IPS DF 4.7 (cell line): ENCODE measurements around the gene AFG1L.
"Not testable (repeated sequence)": the region's sequence is repeated elsewhere in the genome, so short reads cannot be mapped to it uniquely, and the experiment has no call there.

Source experiments
- DNase-seq: peaks from one replicate; pipeline ENCODE4 v3.0.0-alpha.2; 2013; ENCODE audit warnings: low spot score; ENCODE audit errors: extremely low read depth

Gene AFG1L

GRCh38 chr6:108556866-108557493 is 262.1 kb downstream of the AFG1L start:
- no peak for DNase-seq

- no peak for DNase-seq
Observed at GRCh38 chr6:108557494-108558371, 262.9 kb downstream of the AFG1L start.

GRCh38 chr6:108558372-108559096 is 263.7 kb downstream of the AFG1L start:
- no peak for DNase-seq

GRCh38 chr6:108559097-108559883 is 264.4 kb downstream of the AFG1L start:
- DNase-seq = no peak

GRCh38 chr6:108559884-108560462 is 265.1 kb downstream of the AFG1L start:
- DNase-seq = no peak

GRCh38 chr6:108560463-108561308 is 265.8 kb downstream of the AFG1L start, which contains the start of gene FOXO3:
TSS of gene FOXO3 (plus strand) at chr6:108560917. CDS start at chr6:108561209, 292 bp downstream.
- DNase-seq = no peak

GRCh38 chr6:108561309-108561647 is 266.4 kb downstream of the AFG1L start:
- DNase-seq = not testable (repeated sequence)

- no peak for DNase-seq
Observed at GRCh38 chr6:108561742-108562502, 267.1 kb downstream of the AFG1L start.

GRCh38 chr6:108562503-108562993 is 267.7 kb downstream of the AFG1L start:
- DNase-seq = peak; percentile 93

- no peak for DNase-seq
Observed at GRCh38 chr6:108563292-108563691, 268.4 kb downstream of the AFG1L start.

GRCh38 chr6:108564178-108564577 is 269.3 kb downstream of the AFG1L start:
- DNase-seq = no peak

- no peak for DNase-seq
Observed at GRCh38 chr6:108565091-108565766, 270.4 kb downstream of the AFG1L start.

GRCh38 chr6:108565893-108566292 is 271.0 kb downstream of the AFG1L start:
- DNase-seq = no peak

- DNase-seq = no peak
Observed at GRCh38 chr6:108566406-108566805, 271.6 kb downstream of the AFG1L start.

GRCh38 chr6:108568101-108568500 is 273.2 kb downstream of the AFG1L start:
- DNase-seq = no peak

- DNase-seq = no peak
Observed at GRCh38 chr6:108568551-108569305, 273.9 kb downstream of the AFG1L start.

GRCh38 chr6:108570517-108570916 is 275.7 kb downstream of the AFG1L start:
- no peak for DNase-seq
